Esophagus squamous epithelium (tissue), 4 donors: ENCODE data around the gene DES.

ENCODE experiments used
- CTCF ChIP-seq, 6 experiments: fragments of 450-650 bp in 4 of 6; fragments of 200-600 bp in 2 of 6; sonication (generic) in 2 of 6; IDR thresholded peaks; one replicate each; pipeline ENCODE4 v1.5.1; 2016 to 2019; ENCODE audit warnings: antibody characterized with exemption in 6 of 6, mild to moderate bottlenecking in 4 of 6, moderate library complexity in 4 of 6
- POLR2A ChIP-seq, 4 donors: fragments of 450-650 bp; IDR thresholded peaks; one replicate each; pipeline ENCODE4 v1.6.1; 2017; ENCODE audit warnings: antibody characterized with exemption in 4 of 4, mild to moderate bottlenecking in 4 of 4, moderate library complexity in 3 of 4

GRCh38 chr2:219401606-219402005 lies 16.6 kb upstream of the DES start:
- TF ChIP-seq CTCF (IDR thresholded peaks at IDR 0.05) (no peak), POLR2A (IDR thresholded peaks at IDR 0.05) (no peak)
